Suprapubic skin (tissue), 3 donors: ENCODE data around the gene TRIM61.

Source experiments
- EP300 ChIP-seq: sonication (generic); formaldehyde crosslinking; IDR thresholded peaks from one replicate; pipeline ENCODE4 v1.6.1; 2017; ENCODE audit warnings: antibody characterized with exemption
- TF ChIP-seq, protein P1 (sequence below), 2 donors: fragments of 200-600 bp in 1 of 2; fragments of 450-650 bp in 1 of 2; sonication (generic) in 1 of 2; IDR thresholded peaks; one replicate each; pipeline ENCODE4 v1.5.1; 2016 to 2019; ENCODE audit warnings: antibody characterized with exemption in 2 of 2, mild to moderate bottlenecking in 1 of 2, moderate library complexity in 1 of 2

GRCh38 chr4:165010991-165011390 is 33.5 kb upstream of the TRIM61 start:
- TF ChIP-seq, protein P1, sequence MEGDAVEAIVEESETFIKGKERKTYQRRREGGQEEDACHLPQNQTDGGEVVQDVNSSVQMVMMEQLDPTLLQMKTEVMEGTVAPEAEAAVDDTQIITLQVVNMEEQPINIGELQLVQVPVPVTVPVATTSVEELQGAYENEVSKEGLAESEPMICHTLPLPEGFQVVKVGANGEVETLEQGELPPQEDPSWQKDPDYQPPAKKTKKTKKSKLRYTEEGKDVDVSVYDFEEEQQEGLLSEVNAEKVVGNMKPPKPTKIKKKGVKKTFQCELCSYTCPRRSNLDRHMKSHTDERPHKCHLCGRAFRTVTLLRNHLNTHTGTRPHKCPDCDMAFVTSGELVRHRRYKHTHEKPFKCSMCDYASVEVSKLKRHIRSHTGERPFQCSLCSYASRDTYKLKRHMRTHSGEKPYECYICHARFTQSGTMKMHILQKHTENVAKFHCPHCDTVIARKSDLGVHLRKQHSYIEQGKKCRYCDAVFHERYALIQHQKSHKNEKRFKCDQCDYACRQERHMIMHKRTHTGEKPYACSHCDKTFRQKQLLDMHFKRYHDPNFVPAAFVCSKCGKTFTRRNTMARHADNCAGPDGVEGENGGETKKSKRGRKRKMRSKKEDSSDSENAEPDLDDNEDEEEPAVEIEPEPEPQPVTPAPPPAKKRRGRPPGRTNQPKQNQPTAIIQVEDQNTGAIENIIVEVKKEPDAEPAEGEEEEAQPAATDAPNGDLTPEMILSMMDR (IDR thresholded peaks at IDR 0.05): no peak
- TF ChIP-seq EP300: no peak
